ENCODE measurements around the gene MARCHF2. TPM values are rescaled to one million over a fixed set of nuclear protein-coding genes. Genes with fewer than 3 reads are reported as not detected.

The MARCHF2 gene
- total and polyA plus RNA-seq, 9 of the 15 experiments (the other 6 are each of a cell fraction or from before 2014, with no cell fraction given), result 0.39 to 6.4 (median 2.2) TPM

GRCh38 chr19:8457209-8457608, 44.1 kb downstream of the MARCHF2 start:
- no peak overlapping the region for H3K9ac ChIP-seq (ENCODE audit: insufficient read depth in 1 of 2, low read depth in 2 of 2, low read length in 2 of 2)
- TF ChIP-seq ZC3H8 (IDR thresholded peaks at IDR 0.05) (no peak), GATAD2B (IDR thresholded peaks at IDR 0.05; ENCODE audit: borderline replicate concordance) (no peak), CBFA2T2 (conservative IDR thresholded peaks at IDR 0.05) (no peak), E2F5 (CRISPR knock-in tag; IDR thresholded peaks at IDR 0.05) (no peak), HOXB6 (CRISPR knock-in tag; IDR thresholded peaks at IDR 0.05; ENCODE audit: borderline replicate concordance) (no peak), RAD51 (IDR thresholded peaks at IDR 0.05; ENCODE audit: borderline replicate concordance, low read depth) (no peak), ZBTB7A (IDR thresholded peaks at IDR 0.05; ENCODE audit: borderline replicate concordance, control insufficient read depth, low read depth, low read length) (no peak)
- H4K20me1 ChIP-seq (replicated peaks; ENCODE audit: control insufficient read depth, insufficient read depth, low read length), result peaks cover 85% of the 10 kb centered on the region
- no peak overlapping the region for H3K4me3 ChIP-seq
- H3K9me1 ChIP-seq (ENCODE audit: control insufficient read depth, insufficient read depth, low read length), result peaks cover 5% of the 10 kb centered on the region
- ChIA-PET CTCF (ENCODE audit: low intra/inter-chr PET ratio) (no interaction called here), POLR2A (interaction anchor here (0.6 to 3.5 kb wide), 5 partner anchors 9 to 127 kb away, joined by 3 to 31 read pairs (median 5); no protein-coding TSS in a partner anchor)
- H3K9me3 ChIP-seq (replicated peaks; ENCODE audit: control insufficient read depth, insufficient read depth, low read depth, low read length), result no peaks in the 10 kb centered on the region
- no peak for FAIRE-seq
- peaks cover 0 to 4% of the 10 kb centered on the region in 2 experiments; a peak in 2 of 5 replicates for H3K4me1 ChIP-seq (replicated peaks in 1 of 2; ENCODE audit: control insufficient read depth in 2 of 2, insufficient read depth in 2 of 2, low read length in 2 of 2)
- H3K4me2 ChIP-seq (ENCODE audit: insufficient read depth, low read length), result no peak overlapping the region
- intact Hi-C loops (cut with micrococcal nuclease) (no loop called here), in situ Hi-C loops (cut with MboI) (no loop called here)
- 92% methylated on average over 3 of the region's 3 CpGs for WGBS (ENCODE audit: insufficient coverage, low coverage, missing lambda C conversion rate)
- no peak for DNase-seq (ENCODE audit: extremely low read depth in 1 of 4, low spot score in 3 of 4)
- no peaks in the 10 kb centered on the region for H3K27me3 ChIP-seq (ENCODE audit: control insufficient read depth in 2 of 2, insufficient read depth in 2 of 2, low read length in 2 of 2)
- BruUV-seq (replicated peaks), result no TSS peak
- no peak overlapping the region for H2AFZ ChIP-seq (ENCODE audit: low read depth, low read length)
- no peak overlapping the region for H3K27ac ChIP-seq (ENCODE audit: extremely low read depth, low read depth, low read length)
- ATAC-seq, result no peak
- H3K79me2 ChIP-seq (ENCODE audit: control insufficient read depth, insufficient read depth, low read length), result peaks cover 100% of the 10 kb centered on the region
- H3K36me3 ChIP-seq (ENCODE audit: control insufficient read depth, insufficient read depth, low read length), result peaks cover 100% of the 10 kb centered on the region
